Calu3 (cell line): ENCODE data around the gene SMIM35. TPM values are rescaled to one million over a fixed set of nuclear protein-coding genes. Genes with fewer than 3 reads are reported as not detected.

Source experiments
- BruUV-seq: library from RNA; stranded (reverse); fragments of 400-500 nt; replicated peaks from 2 replicates; lab custom pipeline; 2021; lab: Mats Ljungman, UMichigan
- CTCF ChIA-PET: fragments of 300-600 bp; sonication (Branson Sonifier 250); formaldehyde crosslinking; loops from one replicate; lab custom pipeline; 2022; ENCODE audit warnings: antibody characterized with exemption; lab: Charles Lee
- DNase-seq: peaks from one replicate; pipeline ENCODE4 v3.0.0; 2022
- H3K27ac Mint-ChIP-seq: one replicate; pipeline ENCODE4 v1.8.0; 2022; ENCODE audit warnings: mixed read lengths; ENCODE audit not compliant: unreplicated experiment
- H3K27me3 Mint-ChIP-seq: one replicate; pipeline ENCODE4 v1.8.0; 2022; ENCODE audit warnings: mixed read lengths; ENCODE audit not compliant: unreplicated experiment
- H3K36me3 Mint-ChIP-seq: one replicate; pipeline ENCODE4 v1.8.0; 2022; ENCODE audit warnings: mild to moderate bottlenecking, moderate library complexity, mixed read lengths; ENCODE audit not compliant: insufficient read depth, unreplicated experiment
- H3K4me1 Mint-ChIP-seq: one replicate; pipeline ENCODE4 v1.8.0; 2022; ENCODE audit warnings: mild to moderate bottlenecking, low read depth, mixed read lengths; ENCODE audit not compliant: unreplicated experiment
- H3K4me3 Mint-ChIP-seq: one replicate; pipeline ENCODE4 v1.8.0; 2022; ENCODE audit warnings: mild to moderate bottlenecking, low read depth, moderate library complexity, mixed read lengths; ENCODE audit not compliant: unreplicated experiment
- H3K9me3 Mint-ChIP-seq: one replicate; pipeline ENCODE4 v1.8.0; 2022; ENCODE audit warnings: low read depth, mixed read lengths; ENCODE audit not compliant: unreplicated experiment
- CTCF ChIP-seq: fragments of 200-600 bp; IDR thresholded peaks from one replicate; pipeline ENCODE4 v1.8.0; 2022; ENCODE audit warnings: antibody characterized with exemption; ENCODE audit not compliant: unreplicated experiment
- intact Hi-C: fragments of 100-400 bp; cut with micrococcal nuclease; formaldehyde crosslinking; loops from one replicate; pipeline ENCODE4 v1.10.0; 2022; ENCODE audit not compliant: unreplicated experiment
- total RNA-seq: library from RNA; stranded (reverse); gene quantifications from 2 replicates; pipeline ENCODE4 v1.2.3, GENCODE V29; 2022

The SMIM35 gene
- total RNA-seq, 1 experiment from 2014 or later: not detected

- CTCF ChIA-PET: no interaction called here
- BruUV-seq: no TSS peak
- no peak overlapping the region for H3K27ac Mint-ChIP-seq
- no peak overlapping the region for H3K4me3 Mint-ChIP-seq
- H3K27me3 Mint-ChIP-seq: no peaks in the 10 kb centered on the region
- H3K4me1 Mint-ChIP-seq: no peaks in the 10 kb centered on the region
- no peak for DNase-seq
- no peaks in the 10 kb centered on the region for H3K36me3 Mint-ChIP-seq
- no peaks in the 10 kb centered on the region for H3K9me3 Mint-ChIP-seq
- intact Hi-C loops: no loop called here
- TF ChIP-seq CTCF: no peak
Observed at GRCh38 chr11:117993988-117994745, 92.6 kb downstream of the SMIM35 start.

- DNase-seq: no peak
- no peaks in the 10 kb centered on the region for H3K9me3 Mint-ChIP-seq
Observed at GRCh38 chr11:117992620-117993019, 94.1 kb downstream of the SMIM35 start.

DNA sequence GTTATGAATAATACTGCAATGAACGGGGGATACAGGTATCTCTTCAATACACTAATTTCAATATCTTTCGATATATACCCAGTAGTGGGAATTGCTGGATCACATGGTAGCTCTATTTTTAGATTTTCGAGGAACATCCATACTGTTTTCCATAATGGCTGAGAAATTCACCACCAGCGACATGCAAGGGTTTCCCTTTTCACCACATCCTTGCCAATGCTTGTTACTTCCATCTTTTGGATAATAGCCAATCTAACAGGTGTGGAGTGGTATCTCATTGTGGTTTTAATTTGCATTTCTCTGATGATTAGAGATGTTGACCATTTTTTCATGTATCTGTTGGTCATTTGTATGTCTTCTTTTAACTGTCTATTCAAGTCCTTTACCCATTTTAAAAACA is 94.6 kb downstream of the SMIM35 start:
- Mint-ChIP-seq H3K9me3 (no peaks in the 10 kb centered on the region), H3K27ac (no peak overlapping the region), H3K4me3 (no peak overlapping the region), H3K4me1 (no peaks in the 10 kb centered on the region), H3K27me3 (peaks cover 18% of the 10 kb centered on the region), H3K36me3 (no peaks in the 10 kb centered on the region)
- TF ChIP-seq CTCF: no peak
- no TSS peak for BruUV-seq
- intact Hi-C loops: no loop called here
- CTCF ChIA-PET: no interaction called here
- DNase-seq: no peak

More at GRCh38 chr11:117992620-117993019, 94.1 kb downstream of the SMIM35 start:
- no peaks in the 10 kb centered on the region for H3K4me1 Mint-ChIP-seq
- intact Hi-C loops: no loop called here
- H3K4me3 Mint-ChIP-seq: no peak overlapping the region
- no peak overlapping the region for H3K27ac Mint-ChIP-seq
- H3K27me3 Mint-ChIP-seq: peaks cover 13% of the 10 kb centered on the region
- BruUV-seq: no TSS peak
- no peak for TF ChIP-seq CTCF
- CTCF ChIA-PET: no interaction called here
- no peaks in the 10 kb centered on the region for H3K36me3 Mint-ChIP-seq

DNA sequence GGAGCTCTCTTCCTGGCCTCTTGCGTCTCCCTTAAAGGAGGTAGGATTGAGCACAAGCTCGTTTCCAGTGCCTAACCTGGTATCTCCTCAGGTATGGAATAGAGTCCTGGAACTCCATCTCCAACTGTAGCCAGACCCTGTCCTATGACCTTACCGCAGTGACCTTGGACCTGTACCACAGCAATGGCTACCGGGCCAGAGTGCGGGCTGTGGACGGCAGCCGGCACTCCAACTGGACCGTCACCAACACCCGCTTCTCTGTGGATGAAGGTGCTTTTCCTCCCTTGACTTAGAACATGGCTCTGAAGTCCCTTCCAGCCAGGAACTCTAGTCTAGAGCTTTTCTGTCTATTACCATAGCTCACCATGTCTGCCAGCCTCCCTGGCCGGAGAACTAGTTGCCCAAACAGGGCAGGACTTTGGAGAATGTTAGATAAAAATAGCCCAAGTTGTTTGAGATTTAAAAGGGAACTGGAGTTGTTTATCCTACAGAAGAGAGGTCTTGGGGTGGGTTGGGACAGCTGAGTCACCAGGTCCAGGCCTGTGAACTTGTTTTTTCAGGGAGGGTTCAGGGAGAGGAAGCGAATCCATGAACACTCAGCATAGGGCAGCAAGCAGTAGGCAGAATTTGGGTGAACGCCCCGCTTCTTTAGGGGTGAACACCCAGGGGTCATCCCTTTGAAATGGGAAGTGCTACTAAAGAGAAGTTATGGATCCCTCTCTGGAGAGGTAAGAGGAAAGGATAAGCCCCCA is 97.2 kb downstream of the SMIM35 start:
- Mint-ChIP-seq H3K4me3 (no peak overlapping the region), H3K27ac (no peak overlapping the region), H3K36me3 (peaks cover 9% of the 10 kb centered on the region), H3K27me3 (peaks cover 38% of the 10 kb centered on the region), H3K9me3 (no peaks in the 10 kb centered on the region), H3K4me1 (peaks cover 5% of the 10 kb centered on the region)
- BruUV-seq: no TSS peak
- intact Hi-C loops: no loop called here
- CTCF ChIA-PET: no interaction called here
- no peak for TF ChIP-seq CTCF
- DNase-seq: no peak
